Stimulated activated CD8-positive, alpha-beta memory T cell treated with anti-CD3 and anti-CD28 coated beads, Interleukin-12 subunit alpha, Interleukin-12 subunit beta, amount 100 ng/mL, for 24 hours (primary cell): ENCODE results near the gene RHEX.
"Not testable (repeated sequence)": the region's sequence is repeated elsewhere in the genome, so short reads cannot be mapped to it uniquely, and the experiment has no call there.

Experiments used
- DNase-seq: peaks from one replicate; pipeline ENCODE4 v3.0.0-alpha.2; 2020; ENCODE audit errors: extremely low read depth

RHEX gene

DNA sequence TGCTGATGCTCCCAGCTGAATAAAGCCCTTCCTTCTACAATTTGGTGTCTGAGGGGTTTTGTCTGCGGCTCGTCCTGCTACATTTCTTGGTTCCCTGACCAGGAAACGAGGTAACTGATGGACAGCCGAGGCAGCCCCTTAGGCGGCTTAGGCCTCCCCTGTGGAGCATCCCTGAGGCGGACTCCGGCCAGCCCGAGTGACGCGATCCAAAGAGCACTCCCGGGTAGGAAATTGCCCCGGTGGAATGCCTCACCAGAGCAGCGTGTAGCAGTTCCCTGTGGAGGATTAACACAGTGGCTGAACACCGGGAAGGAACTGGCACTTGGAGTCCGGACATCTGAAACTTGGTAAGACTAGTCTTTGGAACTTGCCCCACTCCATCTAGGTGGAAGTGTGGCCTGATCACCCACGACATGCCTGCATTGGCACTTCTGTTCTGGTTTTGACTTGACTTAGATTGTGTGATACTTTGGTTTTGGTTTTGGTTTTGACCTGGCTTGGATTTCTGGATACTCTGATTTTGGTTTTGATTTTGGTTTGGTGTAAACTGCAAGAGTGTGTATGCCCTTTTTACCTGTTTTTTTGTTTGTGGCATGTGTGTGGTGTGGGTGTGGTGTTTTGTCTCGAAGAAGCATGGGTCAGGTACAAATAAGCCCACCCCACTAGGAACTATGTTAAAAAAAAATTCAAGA lies at the start of gene RHEX:
Gene RHEX (plus strand): TSS at position 255 of the 692 bp plus-strand sequence. CDS start 44,656 bp downstream, outside the sequence.
- DNase-seq: not testable (repeated sequence)

DNA sequence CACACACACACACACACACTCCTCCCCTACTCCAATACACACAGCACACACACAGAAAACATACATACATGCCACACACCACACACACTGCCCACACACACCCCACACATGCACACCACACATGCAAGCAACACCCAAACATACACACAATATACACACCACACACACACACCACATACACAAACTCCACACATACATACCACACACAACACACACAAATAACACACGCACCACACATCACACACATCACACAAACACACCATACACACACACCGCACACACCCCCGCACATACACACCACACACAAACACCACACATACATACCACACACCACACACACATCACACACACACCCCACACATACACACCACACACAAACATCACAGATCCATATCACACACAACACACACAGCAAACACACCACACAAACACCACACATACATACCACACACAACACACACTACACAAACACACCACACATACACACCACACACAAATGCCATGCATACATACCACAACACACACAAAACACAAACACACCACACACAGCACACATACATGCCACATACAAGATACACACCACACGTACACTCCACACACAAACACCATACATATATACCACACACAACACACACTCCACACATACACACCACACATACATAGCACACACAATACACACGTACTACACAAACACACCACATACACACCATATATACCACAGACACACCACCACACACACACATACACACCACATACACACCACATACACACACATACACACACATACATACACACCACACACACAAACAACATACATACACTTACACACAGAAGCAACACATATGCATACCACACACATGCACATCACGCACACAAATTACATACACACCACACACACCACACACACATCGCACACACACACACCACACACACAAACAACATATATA lies 48.8 kb upstream of the RHEX start:
- DNase-seq: no peak

DNA sequence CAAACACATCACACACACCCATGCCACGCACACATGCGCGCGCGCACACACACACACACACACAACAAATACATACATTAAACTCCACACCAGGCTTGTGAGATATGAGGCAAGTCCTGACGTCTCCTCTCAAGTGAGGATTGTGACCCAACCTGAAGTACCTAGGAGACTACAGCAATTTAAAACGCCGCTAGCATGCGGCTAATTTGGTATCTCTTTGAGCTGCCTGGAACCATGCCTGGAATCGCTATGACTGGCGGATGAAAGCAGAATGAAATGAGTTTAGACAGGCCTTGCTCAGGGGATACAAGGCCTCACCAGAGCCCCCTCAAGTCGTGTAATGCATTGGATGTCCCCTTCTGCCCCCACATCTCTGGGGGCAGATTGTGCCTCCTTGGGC lies 48.1 kb upstream of the RHEX start:
- no peak for DNase-seq

- no peak for DNase-seq
Measured at GRCh38 chr1:206005234-206005633, 47.7 kb upstream of the RHEX start.

DNA sequence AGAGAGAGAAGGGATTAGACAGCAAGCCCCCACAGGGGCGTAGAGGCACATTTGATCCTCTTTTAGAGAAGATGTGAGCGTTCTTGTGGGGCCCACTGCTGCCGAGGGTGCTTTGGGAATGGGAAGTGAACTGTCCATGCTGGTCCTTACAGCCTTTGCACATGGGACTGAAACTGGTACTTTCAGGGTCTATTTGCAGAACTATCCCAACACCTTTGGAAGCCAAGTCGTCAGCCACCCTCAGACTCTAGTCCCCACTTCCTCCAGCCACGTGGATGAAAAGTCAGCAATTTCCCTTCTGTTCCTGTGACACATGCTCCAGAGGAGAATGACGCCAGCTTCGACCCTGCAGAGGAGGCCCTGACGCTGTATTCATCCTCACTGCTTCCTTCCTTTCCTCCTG lies 47.2 kb upstream of the RHEX start:
- no peak for DNase-seq

DNA sequence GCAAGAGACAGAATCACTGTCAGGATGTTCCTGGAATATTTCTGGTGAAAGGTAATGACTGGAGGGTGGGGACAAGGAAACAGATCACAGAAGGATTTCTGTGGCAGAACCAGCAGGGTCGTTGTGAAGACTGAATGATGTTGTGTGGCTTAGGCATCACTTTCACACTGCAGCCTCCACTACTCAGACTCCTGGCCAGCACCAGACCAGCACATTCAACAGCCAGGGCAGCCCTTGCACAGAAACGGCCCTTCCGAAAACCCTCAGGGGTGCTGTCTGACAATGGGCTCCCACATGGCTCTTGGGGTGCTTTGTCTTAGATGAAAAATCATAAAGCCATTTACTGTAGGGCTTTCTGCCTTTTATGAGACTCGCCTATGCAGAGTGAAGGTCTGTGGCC lies 46.0 kb upstream of the RHEX start:
- no peak for DNase-seq

- DNase-seq: no peak
Measured at GRCh38 chr1:206010060-206010459, 42.9 kb upstream of the RHEX start.

- DNase-seq: no peak
Measured at GRCh38 chr1:206011057-206011456, 41.9 kb upstream of the RHEX start.

- no peak for DNase-seq
Measured at GRCh38 chr1:206012086-206012859, 40.7 kb upstream of the RHEX start.

DNA sequence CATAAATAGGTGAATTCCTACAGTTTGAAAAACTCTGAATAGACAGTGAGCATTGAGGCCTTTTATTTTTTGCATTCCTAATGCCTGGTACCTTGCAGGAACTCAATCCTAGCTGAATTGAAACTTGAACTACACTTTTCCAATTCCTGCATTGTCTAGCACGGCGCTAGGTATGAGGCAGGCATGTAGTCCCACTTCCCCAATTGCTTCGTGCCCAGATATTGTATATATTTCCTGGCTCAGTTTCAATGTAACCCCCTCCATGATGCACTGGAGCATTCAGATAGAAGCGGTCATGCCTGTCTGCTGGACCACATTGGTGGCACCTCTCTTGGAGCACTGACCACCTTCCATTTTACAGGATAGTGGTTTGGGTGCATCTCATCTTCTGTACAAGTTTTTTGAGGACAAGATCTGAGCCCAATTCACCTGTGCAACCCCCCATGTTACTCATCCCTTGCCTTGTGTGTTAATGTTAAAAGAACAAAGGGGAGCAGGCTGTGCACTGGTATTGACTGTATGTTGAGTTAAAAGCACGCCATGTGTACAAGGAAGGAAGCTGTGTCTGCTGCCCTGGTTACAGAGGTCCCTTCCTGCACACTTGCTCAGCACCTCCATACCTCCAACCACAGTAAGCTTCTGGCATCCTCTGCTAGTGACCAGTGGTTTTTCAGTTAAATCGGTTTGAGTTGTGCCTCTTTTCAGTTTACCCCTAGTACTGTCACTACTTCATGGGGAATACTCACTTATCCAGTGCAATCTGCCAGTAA lies 39.8 kb upstream of the RHEX start:
- DNase-seq: no peak

GRCh38 chr1:206014601-206015000 lies 38.4 kb upstream of the RHEX start:
- no peak for DNase-seq

DNA sequence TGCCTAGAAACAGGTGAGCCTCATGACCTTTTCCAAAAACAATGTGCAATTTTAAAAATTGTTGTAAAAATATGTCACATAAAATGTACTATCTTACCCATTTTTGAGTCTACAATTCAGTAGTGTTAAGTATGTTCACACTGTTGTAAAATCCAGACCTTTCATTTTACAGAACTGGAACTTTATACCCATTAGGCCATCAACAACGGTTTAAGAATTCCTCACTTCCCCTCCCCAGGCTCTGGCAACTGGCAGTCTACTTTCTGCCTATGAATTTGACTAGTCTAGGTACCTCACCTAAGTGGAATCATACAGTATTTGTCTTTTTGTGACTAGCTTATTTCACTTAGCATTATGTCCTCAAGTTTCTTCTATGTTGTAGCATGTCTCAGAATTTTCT lies 37.9 kb upstream of the RHEX start:
- no peak for DNase-seq

DNA sequence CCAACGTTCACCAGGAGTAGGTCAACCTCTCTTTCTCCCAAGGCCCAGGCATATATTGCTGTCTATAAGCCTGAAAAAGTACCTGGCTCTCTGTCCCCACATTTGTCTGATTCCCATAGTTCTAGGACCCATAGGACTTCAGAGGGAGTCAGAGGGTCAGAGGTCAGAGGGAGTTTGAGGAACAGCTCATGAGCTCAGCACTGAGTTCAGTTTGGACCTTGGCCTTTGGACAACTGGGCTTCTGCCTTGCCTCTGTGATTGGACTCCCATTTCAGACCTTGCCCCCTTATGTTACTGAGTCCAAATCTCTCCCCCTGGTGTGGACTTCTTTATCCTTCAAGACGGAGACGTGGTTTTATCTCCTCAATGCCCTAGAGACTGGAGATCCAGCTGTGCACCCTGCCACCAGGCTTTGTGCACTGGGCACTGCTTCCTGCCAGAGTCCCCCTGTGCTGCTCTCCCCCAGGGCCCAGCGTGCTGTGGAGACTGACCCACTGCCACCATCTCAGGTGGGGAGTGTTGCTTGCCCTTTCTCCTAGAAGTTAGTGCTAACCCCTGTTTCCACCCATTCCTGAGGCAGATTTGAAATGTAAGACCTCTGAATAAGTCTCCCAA lies 32.5 kb upstream of the RHEX start:
- no peak for DNase-seq

DNA sequence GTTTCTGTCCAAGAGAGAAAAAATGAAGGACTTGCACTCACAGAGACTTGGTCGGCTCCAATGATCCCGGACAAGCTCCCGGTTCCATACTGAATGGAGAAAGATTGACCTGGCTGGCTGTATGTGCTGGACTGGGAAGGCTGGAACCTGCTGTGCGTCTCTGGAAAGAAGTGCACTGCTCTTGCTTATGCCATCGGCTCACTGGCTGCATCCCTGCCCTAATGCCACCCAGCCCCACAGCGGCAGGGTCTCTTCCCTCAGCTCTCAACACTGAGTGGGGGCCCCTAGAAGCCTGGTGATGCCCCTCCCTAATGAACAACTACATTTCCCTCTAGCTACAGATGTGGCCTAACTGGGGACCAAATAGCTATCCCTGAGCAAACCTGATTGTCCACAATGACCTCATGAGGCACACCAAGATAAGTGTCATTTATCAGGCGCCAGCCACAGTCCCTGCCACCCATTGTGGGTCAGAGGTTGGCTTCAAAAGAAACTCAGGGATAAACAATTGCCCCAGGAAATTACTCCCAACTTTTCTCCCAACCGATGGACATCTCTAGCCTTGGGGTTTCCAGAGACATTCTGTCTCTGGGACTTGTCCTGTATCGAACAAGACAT lies 31.9 kb upstream of the RHEX start:
- no peak for DNase-seq

DNA sequence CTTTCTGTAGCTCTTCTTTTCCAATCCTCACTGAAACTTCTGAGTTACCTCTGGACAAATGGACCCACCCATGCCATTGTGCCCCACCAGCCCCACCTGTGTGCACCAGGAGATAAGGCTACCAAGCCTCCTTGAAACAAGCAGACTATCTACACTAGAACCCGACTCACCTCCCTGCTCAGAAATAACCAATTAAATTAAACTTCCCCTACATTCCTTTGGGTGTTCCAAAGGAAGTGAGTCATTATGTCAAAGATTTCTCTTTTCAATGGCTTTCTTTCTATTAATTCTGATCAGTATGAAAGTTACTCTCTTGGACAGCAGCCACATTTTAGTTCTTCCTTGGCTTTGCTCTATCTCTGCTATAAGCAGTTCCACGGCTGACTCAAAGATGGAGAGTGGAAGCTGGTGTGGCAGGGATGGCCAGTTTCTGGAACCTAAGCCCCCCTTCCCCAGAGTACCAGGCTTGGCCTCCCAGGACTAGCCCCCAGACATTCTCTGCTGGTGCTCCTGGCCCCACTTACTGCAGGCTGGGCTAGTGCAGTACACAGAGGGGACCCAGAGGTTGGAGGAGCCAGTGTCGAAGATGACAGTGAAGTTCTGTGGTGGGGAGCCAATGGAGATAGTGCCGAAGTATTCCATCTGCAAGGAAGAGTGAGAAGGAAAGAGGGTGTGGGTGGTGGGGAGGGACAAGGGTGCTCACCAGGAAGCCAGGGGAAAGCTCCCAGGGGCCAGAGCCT lies 31.2 kb upstream of the RHEX start:
- DNase-seq: no peak

GRCh38 chr1:206022766-206023165 lies 30.2 kb upstream of the RHEX start:
- no peak for DNase-seq

- no peak for DNase-seq
Measured at GRCh38 chr1:206023695-206024094, 29.3 kb upstream of the RHEX start, which contains the start of gene CTSE. Gene CTSE (minus strand): TSS chr1:206023895. CDS start chr1:206023791, 104 bp downstream.

DNA sequence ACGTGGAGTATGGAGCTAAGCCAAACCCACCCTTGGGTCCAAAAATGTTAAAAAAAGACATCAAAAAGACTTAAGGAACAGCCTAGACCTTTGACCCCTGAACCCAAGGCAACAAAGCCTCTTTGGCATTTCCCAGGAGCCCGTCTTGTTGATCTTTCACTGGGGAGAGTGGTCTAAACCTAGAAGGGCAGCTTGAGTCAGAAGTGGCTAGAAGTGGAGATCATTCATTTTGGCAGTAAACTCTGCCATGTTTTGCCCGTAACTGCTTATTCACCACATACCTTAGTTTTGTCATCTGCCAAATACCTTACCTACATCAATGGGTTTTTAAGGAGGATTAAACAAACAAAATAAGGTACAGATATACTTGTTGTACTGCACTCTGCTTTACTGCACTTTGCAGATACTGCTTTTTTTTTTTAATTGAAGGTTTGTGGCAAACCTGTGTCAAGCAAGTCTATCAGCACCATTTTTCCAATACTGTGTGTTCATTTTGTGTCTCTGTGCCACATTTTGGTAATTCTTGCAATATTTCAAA lies 27.6 kb upstream of the RHEX start:
- no peak for DNase-seq

GRCh38 chr1:206029484-206029883 lies 23.5 kb upstream of the RHEX start:
- no peak for DNase-seq
